AG08395 (cell line): ENCODE data around the gene HTRA1.

Experiments
- DNase-seq: peaks from one replicate; pipeline ENCODE4 v3.0.0; 2012; ENCODE audit warnings: mixed read lengths, low spot score

The HTRA1 gene

DNA sequence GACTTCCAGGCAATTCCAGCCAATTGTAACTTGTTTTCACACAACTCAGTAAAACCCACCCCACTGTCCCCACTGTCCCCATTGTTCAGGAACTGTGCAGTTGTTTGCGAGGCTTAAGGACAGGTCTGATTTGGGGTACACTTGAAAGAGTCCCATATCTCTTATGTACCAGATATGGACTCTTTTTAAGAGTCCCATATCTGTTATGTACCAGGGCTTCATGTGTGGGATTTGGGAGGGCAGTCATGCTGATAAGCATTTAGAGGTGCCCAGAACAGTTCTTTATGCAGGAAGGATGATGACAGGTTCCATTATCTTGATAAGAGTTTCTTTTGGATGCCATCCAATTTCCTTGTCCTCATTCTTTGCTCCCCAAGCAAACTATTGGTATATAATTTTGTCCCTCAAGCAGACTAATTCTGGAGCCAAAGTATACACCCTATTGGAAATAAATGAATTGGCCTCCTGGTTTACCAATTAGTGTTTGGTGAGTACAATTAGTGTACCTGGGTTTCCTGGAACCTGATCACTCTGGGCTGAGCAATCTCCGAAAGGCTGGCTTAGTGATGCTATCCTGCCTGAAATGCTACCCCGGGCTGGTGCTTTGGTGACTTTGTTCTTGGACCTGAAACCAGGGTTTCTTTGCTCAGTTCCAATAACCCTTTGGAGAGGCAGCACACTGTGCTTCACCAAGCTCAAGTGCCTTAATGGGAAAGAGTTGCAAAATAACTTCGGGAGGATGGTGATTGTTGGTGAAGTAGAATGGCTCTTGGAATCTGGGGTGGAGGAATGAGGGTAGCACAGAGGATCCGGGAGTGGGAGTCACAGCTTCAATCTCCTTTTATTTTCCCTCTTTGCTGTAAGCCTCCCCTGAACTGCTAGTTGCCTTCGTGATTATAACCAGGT, 93.0 kb downstream of the HTRA1 start:
- no peak for DNase-seq

DNA sequence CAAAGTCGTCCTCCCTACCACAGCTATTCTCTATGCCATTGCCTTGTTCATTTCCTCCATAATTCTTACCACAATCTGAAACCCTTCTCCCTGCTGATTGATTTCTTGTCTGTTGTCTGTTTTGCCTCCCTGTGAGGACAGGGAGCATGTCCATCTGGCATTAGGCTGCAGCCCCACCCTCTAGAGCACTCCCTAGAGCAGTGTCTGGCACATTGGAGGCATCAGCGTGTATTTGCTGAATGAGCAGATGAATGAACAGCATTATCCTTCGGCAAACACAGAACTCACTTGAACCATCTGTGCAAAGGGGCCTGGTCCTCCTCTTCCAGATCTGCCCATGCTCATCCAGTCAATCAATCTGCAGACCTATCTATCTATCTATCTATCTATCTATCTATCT, 94.1 kb downstream of the HTRA1 start:
- DNase-seq = no peak

DNA sequence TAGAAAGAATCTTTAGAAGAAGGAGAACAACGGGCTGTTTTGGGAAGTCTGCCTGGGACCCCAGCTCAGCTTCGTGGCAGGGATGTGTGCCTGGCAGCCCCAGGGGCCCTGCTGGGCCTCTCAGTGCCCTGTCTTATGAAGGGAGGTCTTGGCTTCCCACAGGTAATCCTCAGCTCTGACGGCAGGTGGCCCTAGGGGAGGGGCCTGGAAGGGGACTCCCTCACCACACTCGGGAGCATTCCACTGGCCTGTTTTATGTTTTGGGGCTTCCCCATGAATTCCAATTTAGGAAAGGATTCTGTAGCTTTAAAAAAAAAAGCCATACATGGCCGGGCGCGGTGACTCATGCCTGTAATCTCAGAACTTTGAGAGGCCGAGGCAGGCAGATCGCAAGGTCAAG, 96.2 kb downstream of the HTRA1 start:
- DNase-seq = no peak

DNA sequence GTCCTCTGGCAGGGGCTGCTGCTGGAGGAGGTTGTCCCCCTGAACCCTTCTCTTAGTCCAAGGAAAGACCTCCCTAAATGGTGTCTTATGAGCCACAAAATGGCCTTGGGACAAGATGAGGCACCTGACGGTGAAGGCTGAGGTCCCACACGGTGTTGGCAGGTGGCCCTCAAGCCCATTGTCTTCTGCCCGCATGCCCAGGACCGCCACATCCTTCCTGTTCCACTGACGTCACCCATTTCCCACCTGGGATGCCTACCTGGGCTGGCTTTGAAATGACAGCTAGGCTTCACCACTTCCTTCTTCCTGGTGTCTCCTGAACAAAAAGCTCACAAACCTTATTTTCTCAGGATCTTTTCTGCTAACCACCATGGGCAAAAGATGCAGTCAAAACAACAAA, 97.1 kb downstream of the HTRA1 start:
- no peak for DNase-seq

DNA sequence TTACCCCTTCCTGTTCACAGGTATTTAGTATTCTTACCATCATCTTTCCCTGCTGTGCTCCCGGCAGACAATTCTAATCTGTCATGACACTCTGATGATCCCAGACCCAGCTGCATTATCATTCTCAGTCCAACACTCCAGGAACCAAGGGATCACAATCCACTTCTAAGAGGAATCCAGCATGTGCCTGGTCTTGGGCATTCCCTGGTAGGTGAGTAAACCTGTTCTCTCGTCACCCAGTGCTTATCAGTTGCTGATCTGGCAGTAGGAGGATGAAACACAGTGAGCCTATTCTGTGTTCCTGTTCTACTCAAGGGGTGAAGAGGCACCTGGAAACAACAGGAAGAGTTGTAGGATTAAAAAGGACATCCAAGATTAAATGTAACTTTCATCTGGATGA, 97.9 kb downstream of the HTRA1 start:
- no peak for DNase-seq

DNA sequence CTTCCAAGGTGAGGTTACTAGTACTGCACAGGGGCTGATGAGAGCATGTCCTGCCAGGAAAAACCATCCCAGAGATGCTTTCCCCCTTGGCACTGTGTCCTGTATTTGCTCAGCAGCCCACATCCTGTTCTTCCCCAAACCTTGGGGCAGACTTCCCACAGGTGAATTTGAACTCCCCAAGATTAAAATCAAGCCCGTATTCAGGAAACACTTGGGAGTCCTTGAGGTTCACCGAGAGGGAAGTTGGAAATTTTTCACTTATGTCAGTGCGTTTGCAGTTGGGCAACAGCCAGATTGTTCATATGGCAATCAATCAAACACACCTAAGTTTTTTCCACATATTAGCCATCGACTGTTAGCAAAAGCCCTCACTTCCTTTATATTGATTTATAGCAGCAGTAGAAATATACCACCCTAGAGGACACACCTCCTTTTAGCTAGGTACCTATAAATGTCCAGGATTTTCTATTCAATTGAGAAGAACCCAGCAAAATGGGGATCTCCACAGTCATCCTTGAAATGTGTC, 99.0 kb downstream of the HTRA1 start, which contains the start of gene DMBT1:
TSS of gene DMBT1 (plus strand) at position 476 of the 526 bp plus-strand sequence. CDS start at position 493, 17 bp downstream.
- no peak for DNase-seq

DNA sequence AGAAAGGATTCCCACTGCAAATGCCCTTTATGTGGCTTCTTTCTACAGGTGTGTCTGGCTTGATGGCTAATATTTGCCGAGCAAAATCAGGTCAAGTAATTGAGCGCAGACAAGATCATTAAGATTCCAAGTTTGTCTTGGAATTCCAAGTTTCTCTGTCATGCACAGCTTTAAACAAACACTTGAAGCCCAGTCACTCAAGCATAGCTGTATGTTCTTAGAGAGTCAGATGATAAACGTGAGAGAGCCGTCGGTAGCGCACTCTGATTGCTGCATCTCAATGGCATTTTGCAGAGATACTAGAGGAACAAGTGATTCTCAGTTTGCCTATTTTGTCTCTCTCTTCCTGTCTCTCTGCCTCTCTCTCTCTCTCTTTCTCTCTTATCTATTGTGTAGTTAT, 99.9 kb downstream of the HTRA1 start:
- no peak for DNase-seq

DNA sequence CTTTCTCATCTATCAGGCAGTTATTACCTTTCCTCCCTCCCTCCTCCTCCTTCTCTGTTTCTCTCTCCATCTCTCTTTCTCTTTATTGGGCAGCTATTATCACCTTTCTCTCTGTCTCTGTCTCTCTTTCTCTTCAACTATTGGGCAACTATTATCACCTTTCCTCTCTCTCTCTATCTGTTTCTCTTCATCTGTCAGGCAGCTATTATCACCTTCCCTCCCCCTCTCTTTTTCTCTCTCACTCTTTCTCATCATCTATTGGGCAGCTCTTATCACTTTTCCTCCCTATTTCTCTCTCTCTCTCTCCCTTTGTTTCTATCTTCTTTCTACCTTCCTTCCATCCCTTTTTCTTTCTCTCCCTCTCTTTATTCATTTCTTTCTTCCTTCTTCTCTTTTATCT, 100.4 kb downstream of the HTRA1 start:
- no peak for DNase-seq
